GM19238 (cell line): Measurements from ENCODE around the gene CEP55.

ENCODE experiments used
- DNase-seq: peaks from one replicate; pipeline ENCODE4 v3.0.0; 2011; ENCODE audit warnings: low spot score; ENCODE audit not compliant: insufficient read length

CEP55 gene

GRCh38 chr10:93560541-93560940 is 64.1 kb downstream of the CEP55 start:
- no peak for DNase-seq

- DNase-seq = no peak
Observed at GRCh38 chr10:93565446-93565845, 69.0 kb downstream of the CEP55 start.

- DNase-seq = no peak
Observed at GRCh38 chr10:93566435-93567276, 70.2 kb downstream of the CEP55 start, which contains the start of gene FFAR4. Gene FFAR4 (plus strand): TSS chr10:93566665. CDS start chr10:93566721, 56 bp downstream.

- DNase-seq = no peak
Observed at GRCh38 chr10:93567277-93568104, 71.1 kb downstream of the CEP55 start.

- DNase-seq = no peak
Observed at GRCh38 chr10:93568105-93568390, 71.6 kb downstream of the CEP55 start.

- DNase-seq = no peak
Observed at GRCh38 chr10:93570383-93570782, 74.0 kb downstream of the CEP55 start.

GRCh38 chr10:93572606-93573005 is 76.2 kb downstream of the CEP55 start:
- DNase-seq = no peak

- no peak for DNase-seq
Observed at GRCh38 chr10:93573051-93573909, 76.9 kb downstream of the CEP55 start.

- no peak for DNase-seq
Observed at GRCh38 chr10:93573924-93574323, 77.5 kb downstream of the CEP55 start.

GRCh38 chr10:93576888-93577287 is 80.5 kb downstream of the CEP55 start:
- no peak for DNase-seq

GRCh38 chr10:93577565-93577964 is 81.2 kb downstream of the CEP55 start:
- no peak for DNase-seq
